Neuronal stem cell (in vitro differentiated cells): ENCODE data around the gene TRNAU1AP.
"Not testable (repeated sequence)": the region's sequence is repeated elsewhere in the genome, so short reads cannot be mapped to it uniquely, and the experiment has no call there.

Experiments
- DNase-seq: peaks from one replicate; pipeline ENCODE4 v3.0.0-alpha.2; 2013; ENCODE audit warnings: low spot score
- H2AFZ ChIP-seq: one replicate; pipeline ENCODE4 v1.6.1; 2013; ENCODE audit warnings: mild to moderate bottlenecking, low read length, inconsistent platforms
- H2AK5ac ChIP-seq: 2 replicates; pipeline ENCODE4 v1.6.1; 2013; ENCODE audit warnings: low read depth, mild to moderate bottlenecking, inconsistent platforms, low read length, moderate library complexity, mixed read lengths
- H2BK120ac ChIP-seq: 2 replicates; pipeline ENCODE4 v1.6.1; 2013; ENCODE audit warnings: low read depth, mild to moderate bottlenecking, inconsistent platforms, low read length, moderate library complexity, mixed read lengths
- H2BK12ac ChIP-seq: one replicate; pipeline ENCODE4 v1.6.1; 2013; ENCODE audit warnings: low read length, inconsistent platforms
- H2BK15ac ChIP-seq: 2 replicates; pipeline ENCODE4 v1.6.1; 2013; ENCODE audit warnings: mild to moderate bottlenecking, low read length, inconsistent platforms, mixed read lengths
- H2BK5ac ChIP-seq: one replicate; pipeline ENCODE4 v1.6.1; 2013; ENCODE audit warnings: inconsistent platforms, mild to moderate bottlenecking, low read length, moderate library complexity
- H3K14ac ChIP-seq: one replicate; pipeline ENCODE4 v1.6.1; 2013; ENCODE audit warnings: low read length, inconsistent platforms
- H3K18ac ChIP-seq: 2 replicates; pipeline ENCODE4 v1.6.1; 2013; ENCODE audit warnings: low read length, inconsistent platforms
- H3K23ac ChIP-seq: 2 replicates; pipeline ENCODE4 v1.6.1; 2013; ENCODE audit warnings: low read depth, mild to moderate bottlenecking, mixed read lengths, low read length, inconsistent platforms; ENCODE audit not compliant: poor library complexity
- H3K27ac ChIP-seq: replicated peaks from 3 replicates; pipeline ENCODE4 v1.5.1; 2013; ENCODE audit warnings: low read length, inconsistent platforms
- H3K27me3 ChIP-seq, 3 experiments: 2 replicates each; pipeline ENCODE4 v1.6.1; 2013; ENCODE audit warnings: low read length in 3 of 3, mild to moderate bottlenecking in 2 of 3, inconsistent platforms in 1 of 3, low read depth in 1 of 3, mixed read lengths in 1 of 3, moderate library complexity in 1 of 3; ENCODE audit not compliant: control insufficient read depth in 3 of 3, insufficient read depth in 3 of 3
- H3K36me3 ChIP-seq, 2 donors: replicated peaks in 1 of 2; 2 replicates each; pipeline ENCODE4 v1.6.1; 2013; ENCODE audit warnings: low read length in 2 of 2; ENCODE audit not compliant: control insufficient read depth in 2 of 2, insufficient read depth in 2 of 2
- H3K4ac ChIP-seq: 2 replicates; pipeline ENCODE4 v1.6.1; 2013; ENCODE audit warnings: inconsistent platforms, mild to moderate bottlenecking, low read length, moderate library complexity
- H3K4me1 ChIP-seq, 2 donors: 1 replicate in 1 of 2; 2 replicates in 1 of 2; pipeline ENCODE4 v1.6.1; 2013; ENCODE audit warnings: low read length in 2 of 2, low read depth in 1 of 2; ENCODE audit not compliant: control insufficient read depth in 2 of 2, insufficient read depth in 1 of 2
- H3K4me2 ChIP-seq: one replicate; pipeline ENCODE4 v1.6.1; 2013; ENCODE audit warnings: mild to moderate bottlenecking, low read length, inconsistent platforms; ENCODE audit not compliant: insufficient read depth, poor library complexity, severe bottlenecking
- H3K4me3 ChIP-seq, 2 donors: 2 replicates each; pipeline ENCODE4 v1.5.1; 2013; ENCODE audit warnings: low read length in 2 of 2, mild to moderate bottlenecking in 2 of 2, inconsistent platforms in 1 of 2, moderate library complexity in 1 of 2
- H3K79me1 ChIP-seq: one replicate; pipeline ENCODE4 v1.6.1; 2013; ENCODE audit warnings: low read depth, mild to moderate bottlenecking, inconsistent platforms, low read length, moderate library complexity
- H3K9ac ChIP-seq: one replicate; pipeline ENCODE4 v1.6.1; 2013; ENCODE audit warnings: mild to moderate bottlenecking, low read depth, low read length, inconsistent platforms; ENCODE audit not compliant: poor library complexity
- H3K9me3 ChIP-seq, 2 donors: replicated peaks in 1 of 2; 2 replicates each; pipeline versions ENCODE3 to v1.6.1; 2013; ENCODE audit warnings: low read length in 2 of 2, mild to moderate bottlenecking in 2 of 2, inconsistent platforms in 1 of 2, low read depth in 1 of 2, mixed read lengths in 1 of 2, moderate library complexity in 1 of 2; ENCODE audit not compliant: control insufficient read depth in 2 of 2, insufficient read depth in 1 of 2
- H4K8ac ChIP-seq: one replicate; pipeline ENCODE4 v1.6.1; 2013; ENCODE audit warnings: low read depth, mild to moderate bottlenecking, inconsistent platforms, low read length, moderate library complexity
- H4K91ac ChIP-seq: one replicate; pipeline ENCODE4 v1.6.1; 2013; ENCODE audit warnings: low read length, low read depth, mild to moderate bottlenecking, inconsistent platforms; ENCODE audit not compliant: poor library complexity
- WGBS, 2 donors: extraction: QIAGEN DNeasy Blood & Tissue Kit; methylation state at CpG; one replicate each; pipeline ENCODE4 v1.1.7; 2013; ENCODE audit warnings: missing lambda C conversion rate in 2 of 2, mixed read lengths in 1 of 2; ENCODE audit not compliant: insufficient read length in 2 of 2, insufficient replicate concordance in 1 of 2; ENCODE audit errors: extremely low coverage in 2 of 2; 5-methylcytosine and 5-hydroxymethylcytosine counted together

The TRNAU1AP gene

GRCh38 chr1:28593988-28594356 is 41.1 kb downstream of the TRNAU1AP start:
- H3K4me2 ChIP-seq, H3K9me3 ChIP-seq, H3K18ac ChIP-seq, H4K91ac ChIP-seq, H3K36me3 ChIP-seq, H4K8ac ChIP-seq, H3K9ac ChIP-seq, H3K4ac ChIP-seq, H3K14ac ChIP-seq, H3K4me1 ChIP-seq, H2BK5ac ChIP-seq, H2BK120ac ChIP-seq, H3K79me1 ChIP-seq, H2AK5ac ChIP-seq, H3K23ac ChIP-seq, H2BK15ac ChIP-seq, H2BK12ac ChIP-seq, H3K27ac ChIP-seq, H3K4me3 ChIP-seq, DNase-seq, H2AFZ ChIP-seq: not testable (repeated sequence)
- peaks cover 0 to 11% (median 0%) of the 10 kb centered on the region in 3 experiments for H3K27me3 ChIP-seq
- no CpG with 5 or more reads among the region's 3 CpGs for WGBS, 2 donors

GRCh38 chr1:28594686-28595411 is 42.0 kb downstream of the TRNAU1AP start:
- H3K79me1 ChIP-seq, H2BK5ac ChIP-seq, H3K4me2 ChIP-seq, DNase-seq, H3K4ac ChIP-seq, H2BK120ac ChIP-seq, H3K27ac ChIP-seq, H3K36me3 ChIP-seq, H3K14ac ChIP-seq, H2BK15ac ChIP-seq, H3K18ac ChIP-seq, H2AFZ ChIP-seq, H3K9me3 ChIP-seq, H4K8ac ChIP-seq, H2AK5ac ChIP-seq, H3K9ac ChIP-seq, H3K23ac ChIP-seq, H4K91ac ChIP-seq, H3K4me3 ChIP-seq, H2BK12ac ChIP-seq, H3K4me1 ChIP-seq: not testable (repeated sequence)
- WGBS, 2 donors, result no CpG with 5 or more reads among the region's 7 CpGs
- H3K27me3 ChIP-seq, result peaks cover 0 to 11% (median 0%) of the 10 kb centered on the region in 3 experiments

- H3K9ac ChIP-seq, result no peak overlapping the region
- no peak overlapping the region for H2BK120ac ChIP-seq
- H3K36me3 ChIP-seq, result peaks cover 0 to 4% of the 10 kb centered on the region in 2 donors
- H3K4me3 ChIP-seq, result no peak overlapping the region
- no peaks in the 10 kb centered on the region for H3K79me1 ChIP-seq
- H2AFZ ChIP-seq, result no peak overlapping the region
- no peak overlapping the region for H3K18ac ChIP-seq
- H3K4me1 ChIP-seq, result peaks cover 0 to 4% of the 10 kb centered on the region in 2 donors
- peaks cover 0 to 11% (median 0%) of the 10 kb centered on the region in 3 experiments for H3K27me3 ChIP-seq
- no peak overlapping the region for H3K4ac ChIP-seq
- H2BK12ac ChIP-seq, result no peak overlapping the region
- H3K4me2 ChIP-seq, result no peak overlapping the region
- no peak overlapping the region for H3K14ac ChIP-seq
- WGBS, 2 donors, result no CpG with 5 or more reads among the region's 10 CpGs
- no peak overlapping the region for H4K91ac ChIP-seq
- H2AK5ac ChIP-seq, result no peak overlapping the region
- H3K23ac ChIP-seq, result no peak overlapping the region
- H2BK5ac ChIP-seq, result no peak overlapping the region
- DNase-seq, result no peak
- H4K8ac ChIP-seq, result no peak overlapping the region
- peaks cover 0 to 2% of the 10 kb centered on the region in 2 donors for H3K9me3 ChIP-seq
- H3K27ac ChIP-seq, result no peak overlapping the region
- H2BK15ac ChIP-seq, result no peak overlapping the region
Measured at GRCh38 chr1:28595412-28596191, 42.7 kb downstream of the TRNAU1AP start.

GRCh38 chr1:28596276-28596675 is 43.4 kb downstream of the TRNAU1AP start:
- H3K4me3 ChIP-seq, DNase-seq, H2AFZ ChIP-seq, H2BK5ac ChIP-seq, H3K9ac ChIP-seq, H3K4me2 ChIP-seq, H3K36me3 ChIP-seq, H4K91ac ChIP-seq, H3K79me1 ChIP-seq, H2BK120ac ChIP-seq, H3K9me3 ChIP-seq, H3K23ac ChIP-seq, H2BK12ac ChIP-seq, H3K18ac ChIP-seq, H4K8ac ChIP-seq, H2BK15ac ChIP-seq, H2AK5ac ChIP-seq, H3K27ac ChIP-seq, H3K14ac ChIP-seq, H3K4me1 ChIP-seq, H3K4ac ChIP-seq: not testable (repeated sequence)
- H3K27me3 ChIP-seq, result peaks cover 0 to 11% (median 0%) of the 10 kb centered on the region in 3 experiments
- no CpG with 5 or more reads among the region's 11 CpGs for WGBS, 2 donors
